Gastroesophageal sphincter (tissue), 3 donors: ENCODE measurements around the gene AAR2.

Experiments
- CTCF ChIP-seq, 4 experiments: fragments of 200-600 bp in 2 of 4; fragments of 450-650 bp in 2 of 4; sonication (generic) in 1 of 4; IDR thresholded peaks; one replicate each; pipeline ENCODE4 v1.5.1; 2017 to 2019; ENCODE audit warnings: antibody characterized with exemption in 4 of 4, mild to moderate bottlenecking in 2 of 4, moderate library complexity in 2 of 4
- POLR2A ChIP-seq, 2 donors: fragments of 450-650 bp; IDR thresholded peaks; one replicate each; pipeline ENCODE4 v1.6.1; 2017; ENCODE audit warnings: antibody characterized with exemption in 2 of 2, mild to moderate bottlenecking in 2 of 2, moderate library complexity in 1 of 2
- POLR2AphosphoS5 ChIP-seq: sonication (generic); formaldehyde crosslinking; IDR thresholded peaks from one replicate; pipeline ENCODE4 v1.6.1; 2017; ENCODE audit warnings: antibody characterized with exemption

- TF ChIP-seq POLR2AphosphoS5, result no peak
- TF ChIP-seq CTCF (IDR thresholded peaks at IDR 0.05), result no peak
- TF ChIP-seq POLR2A (IDR thresholded peaks at IDR 0.05), result no peak
These were observed 19.8 kb upstream of the AAR2 start for GRCh38 chr20:36216314-36217025.
